Thyroid gland (tissue), 4 donors: ENCODE measurements around the gene TAS1R3. TPM values are rescaled to one million over a fixed set of nuclear protein-coding genes. Genes with fewer than 3 reads are reported as not detected.

Experiments used
- DNase-seq, 2 donors: peaks; one replicate each; pipeline ENCODE4 v3.0.0-alpha.2; 2019
- H3K27ac ChIP-seq, 3 donors: fragments of 200-600 bp; sonication (generic); 1 replicate in 2 of 3; 2 replicates in 1 of 3; pipeline ENCODE4 v1.5.1; 2016 to 2019; ENCODE audit warnings: mild to moderate bottlenecking in 1 of 3, moderate library complexity in 1 of 3
- H3K27me3 ChIP-seq: fragments of 200-600 bp; sonication (generic); one replicate; pipeline ENCODE4 v1.5.1; 2019
- H3K36me3 ChIP-seq, 2 donors: fragments of 200-600 bp; sonication (generic); one replicate each; pipeline ENCODE4 v1.5.1; 2016 to 2019
- H3K4me1 ChIP-seq, 2 donors: fragments of 200-600 bp; sonication (generic); one replicate each; pipeline ENCODE4 v1.5.1; 2017 to 2019
- H3K4me3 ChIP-seq, 3 donors: fragments of 200-600 bp; sonication (generic); replicated peaks in 1 of 3; 1 replicate in 2 of 3; 2 replicates in 1 of 3; pipeline ENCODE4 v1.5.1; 2016; ENCODE audit warnings: mild to moderate bottlenecking in 1 of 3
- H3K9me3 ChIP-seq: fragments of 200-600 bp; sonication (generic); one replicate; pipeline ENCODE4 v1.5.1; 2017
- POLR2A ChIP-seq, 2 donors: fragments of 450-650 bp; IDR thresholded peaks; one replicate each; pipeline ENCODE4 v1.6.1; 2017; ENCODE audit warnings: antibody characterized with exemption in 2 of 2, mild to moderate bottlenecking in 2 of 2, moderate library complexity in 1 of 2
- whole genome bisulfite sequencing, 2 donors: methylation state at CpG; one replicate each; pipeline ENCODE4 v1.1.5; 2017; 5-methylcytosine and 5-hydroxymethylcytosine counted together
- intact Hi-C: fragments of 100-400 bp; cut with DNase I; formaldehyde crosslinking; loops from one replicate; pipeline ENCODE4 v1.15.1; 2023
- total RNA-seq, 4 donors: library from RNA; depleted of rRNA; stranded (reverse); fragments of >200 nt; gene quantifications; one replicate each; pipeline ENCODE4 v1.2.3, GENCODE V29; 2016
- TF ChIP-seq, protein P1 (sequence below), 6 experiments: fragments of 200-600 bp in 3 of 6; fragments of 450-650 bp in 3 of 6; sonication (generic) in 3 of 6; IDR thresholded peaks; one replicate each; pipeline ENCODE4 v1.5.1; 2016 to 2019; ENCODE audit warnings: antibody characterized with exemption in 6 of 6, mild to moderate bottlenecking in 2 of 6, inconsistent platforms in 1 of 6, moderate library complexity in 1 of 6

TAS1R3 gene
- total RNA-seq, 4 donors from 2014 or later: 0.11 to 1.4 (median 0.68) TPM

DNA sequence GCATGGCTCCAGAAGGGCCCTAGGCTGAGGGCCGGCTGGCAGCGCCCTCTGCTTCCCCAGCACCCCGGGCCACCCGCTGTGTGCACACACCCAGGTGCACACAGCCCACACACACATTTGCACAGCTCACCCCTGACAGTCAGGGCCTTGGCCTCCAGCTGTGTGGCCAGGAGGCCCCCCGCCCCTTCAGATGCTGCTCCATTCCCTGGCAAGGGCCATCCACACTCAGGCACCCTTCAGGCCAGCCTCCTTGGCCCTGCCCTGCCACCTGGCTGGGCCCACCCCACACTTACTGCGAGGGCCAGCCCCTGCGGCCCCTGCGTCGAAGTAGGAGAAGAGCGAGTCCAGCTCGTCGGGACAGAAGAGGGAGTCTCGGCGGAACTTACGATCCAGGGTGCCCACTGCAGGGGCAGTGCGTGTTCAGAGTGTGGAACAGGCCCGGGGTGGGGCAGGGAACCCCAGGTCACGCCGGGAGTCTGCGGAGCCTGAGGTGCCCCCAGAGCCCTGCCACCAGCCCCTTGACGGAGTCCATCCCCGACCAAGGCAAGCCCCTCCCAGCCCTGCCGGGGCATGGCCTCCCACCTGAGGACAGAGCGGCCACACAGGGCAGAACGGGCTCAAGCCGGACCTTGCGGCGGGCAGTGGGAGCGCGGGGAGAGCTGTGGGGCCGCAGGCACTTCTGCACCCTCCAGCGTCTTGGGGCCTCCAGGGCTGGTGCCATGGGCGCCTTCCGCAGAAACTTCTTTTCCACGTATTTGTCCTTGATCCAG, 35.7 kb upstream of the TAS1R3 start:
- Histone ChIP-seq H3K4me3 (no peak overlapping the region), H3K36me3 (peaks cover 0 to 4% of the 10 kb centered on the region in 2 donors), H3K27me3 (no peaks in the 10 kb centered on the region), H3K9me3 (no peaks in the 10 kb centered on the region), H3K4me1 (peaks cover 6 to 9% of the 10 kb centered on the region in 2 donors), H3K27ac (no peak overlapping the region)
- no peak for TF ChIP-seq POLR2A (IDR thresholded peaks at IDR 0.05)
- TF ChIP-seq, protein P1, sequence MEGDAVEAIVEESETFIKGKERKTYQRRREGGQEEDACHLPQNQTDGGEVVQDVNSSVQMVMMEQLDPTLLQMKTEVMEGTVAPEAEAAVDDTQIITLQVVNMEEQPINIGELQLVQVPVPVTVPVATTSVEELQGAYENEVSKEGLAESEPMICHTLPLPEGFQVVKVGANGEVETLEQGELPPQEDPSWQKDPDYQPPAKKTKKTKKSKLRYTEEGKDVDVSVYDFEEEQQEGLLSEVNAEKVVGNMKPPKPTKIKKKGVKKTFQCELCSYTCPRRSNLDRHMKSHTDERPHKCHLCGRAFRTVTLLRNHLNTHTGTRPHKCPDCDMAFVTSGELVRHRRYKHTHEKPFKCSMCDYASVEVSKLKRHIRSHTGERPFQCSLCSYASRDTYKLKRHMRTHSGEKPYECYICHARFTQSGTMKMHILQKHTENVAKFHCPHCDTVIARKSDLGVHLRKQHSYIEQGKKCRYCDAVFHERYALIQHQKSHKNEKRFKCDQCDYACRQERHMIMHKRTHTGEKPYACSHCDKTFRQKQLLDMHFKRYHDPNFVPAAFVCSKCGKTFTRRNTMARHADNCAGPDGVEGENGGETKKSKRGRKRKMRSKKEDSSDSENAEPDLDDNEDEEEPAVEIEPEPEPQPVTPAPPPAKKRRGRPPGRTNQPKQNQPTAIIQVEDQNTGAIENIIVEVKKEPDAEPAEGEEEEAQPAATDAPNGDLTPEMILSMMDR (IDR thresholded peaks at IDR 0.05): no peak
- intact Hi-C loops: loop anchor here (10.0 kb wide), 1 partner anchor 321 kb away; no protein-coding TSS in a partner anchor
- DNase-seq: no peak
- WGBS, 2 donors: 94% methylated on average over 20 to 28 of the region's 35 CpGs

DNA sequence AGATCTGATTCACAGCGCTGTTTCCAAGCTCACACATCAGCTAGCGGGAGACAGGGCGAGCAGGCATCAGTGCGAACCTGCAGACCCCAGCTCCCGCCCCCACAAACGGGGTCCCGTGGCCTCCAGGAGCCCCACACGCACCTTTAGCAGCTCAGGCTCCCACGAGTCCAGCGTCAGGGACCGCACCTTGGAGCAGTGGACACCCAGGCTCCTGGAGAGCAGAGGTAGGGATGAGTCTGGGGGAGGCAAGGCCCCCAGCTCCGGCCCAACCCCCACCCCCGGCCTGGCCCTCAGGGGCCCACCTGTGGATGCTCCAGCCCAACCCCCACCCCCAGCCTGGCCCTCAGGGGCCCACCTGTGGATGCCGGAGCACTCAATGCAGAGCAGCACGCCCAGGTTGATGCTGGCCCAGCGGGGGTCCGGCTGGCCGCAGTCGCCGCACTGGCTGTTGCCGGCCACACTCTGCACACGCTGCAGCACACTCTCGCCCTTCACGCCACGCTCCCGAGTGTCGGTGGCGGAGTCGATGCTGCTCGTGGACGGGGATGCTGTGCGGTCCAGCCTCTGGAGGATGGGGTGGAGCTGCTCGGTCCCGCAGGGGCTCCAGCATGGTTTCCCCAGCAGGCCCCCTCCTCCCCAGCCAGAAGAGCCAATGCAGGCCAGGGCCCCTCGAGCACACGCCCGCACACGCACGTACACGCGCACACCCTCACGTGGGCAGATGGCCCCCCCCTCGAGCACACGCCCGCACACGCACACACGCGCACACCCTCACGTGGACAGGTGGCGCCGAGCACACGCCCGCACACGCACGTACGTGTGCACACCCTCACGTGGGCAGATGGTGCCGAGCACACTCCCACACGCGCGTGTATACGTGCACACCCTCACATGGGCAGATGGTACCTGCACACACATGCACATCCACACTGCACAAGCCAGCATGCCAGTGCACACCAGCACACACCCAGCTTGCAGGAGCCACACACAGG, 34.7 kb upstream of the TAS1R3 start:
- H3K36me3 ChIP-seq: peaks cover 0 to 4% of the 10 kb centered on the region in 2 donors
- no peaks in the 10 kb centered on the region for H3K27me3 ChIP-seq
- intact Hi-C loops: loop anchor here (10.0 kb wide), 1 partner anchor 322 kb away; no protein-coding TSS in a partner anchor
- H3K27ac ChIP-seq: no peak overlapping the region
- no peak overlapping the region for H3K4me3 ChIP-seq
- WGBS, 2 donors: 97 to 98% methylated on average over 45 to 52 of the region's 62 CpGs
- no peak for DNase-seq
- H3K4me1 ChIP-seq: peaks cover 3 to 4% of the 10 kb centered on the region in 2 donors
- TF ChIP-seq, protein P1 (IDR thresholded peaks at IDR 0.05): no peak
- TF ChIP-seq POLR2A (IDR thresholded peaks at IDR 0.05): no peak
- H3K9me3 ChIP-seq: no peaks in the 10 kb centered on the region

DNA sequence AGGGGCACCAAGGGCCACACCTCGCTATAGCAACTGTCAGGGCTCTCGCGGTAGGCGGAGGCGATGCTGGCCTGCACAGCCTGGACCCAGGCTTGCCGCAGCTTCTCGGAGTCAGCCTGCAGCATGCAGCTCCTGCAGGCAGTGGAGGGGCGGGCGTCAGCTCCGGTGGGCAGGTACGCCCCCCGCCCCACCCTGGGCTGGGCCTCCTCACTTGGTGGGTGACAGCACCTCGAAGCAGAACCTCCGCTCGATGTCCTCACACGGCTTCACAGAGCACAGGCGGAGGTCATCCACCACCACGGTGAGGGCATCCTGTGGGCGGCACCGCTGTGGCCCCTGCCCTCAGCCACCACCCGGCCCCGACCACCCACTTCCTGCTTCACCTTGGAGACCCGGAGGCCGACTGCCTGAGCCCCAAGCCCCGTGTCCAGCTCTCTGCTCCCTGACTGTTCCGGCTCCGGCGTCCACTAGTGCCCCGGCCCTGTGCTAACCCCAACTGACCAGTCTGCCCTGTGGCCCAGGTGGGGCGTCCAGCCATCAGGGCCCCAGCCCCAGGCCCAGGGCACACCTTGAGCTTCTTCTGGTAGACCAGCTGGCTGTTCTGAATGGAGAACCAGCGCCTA, 33.2 kb upstream of the TAS1R3 start:
- intact Hi-C loops: loop anchor here (10.0 kb wide), 1 partner anchor 323 kb away; no protein-coding TSS in a partner anchor

DNA sequence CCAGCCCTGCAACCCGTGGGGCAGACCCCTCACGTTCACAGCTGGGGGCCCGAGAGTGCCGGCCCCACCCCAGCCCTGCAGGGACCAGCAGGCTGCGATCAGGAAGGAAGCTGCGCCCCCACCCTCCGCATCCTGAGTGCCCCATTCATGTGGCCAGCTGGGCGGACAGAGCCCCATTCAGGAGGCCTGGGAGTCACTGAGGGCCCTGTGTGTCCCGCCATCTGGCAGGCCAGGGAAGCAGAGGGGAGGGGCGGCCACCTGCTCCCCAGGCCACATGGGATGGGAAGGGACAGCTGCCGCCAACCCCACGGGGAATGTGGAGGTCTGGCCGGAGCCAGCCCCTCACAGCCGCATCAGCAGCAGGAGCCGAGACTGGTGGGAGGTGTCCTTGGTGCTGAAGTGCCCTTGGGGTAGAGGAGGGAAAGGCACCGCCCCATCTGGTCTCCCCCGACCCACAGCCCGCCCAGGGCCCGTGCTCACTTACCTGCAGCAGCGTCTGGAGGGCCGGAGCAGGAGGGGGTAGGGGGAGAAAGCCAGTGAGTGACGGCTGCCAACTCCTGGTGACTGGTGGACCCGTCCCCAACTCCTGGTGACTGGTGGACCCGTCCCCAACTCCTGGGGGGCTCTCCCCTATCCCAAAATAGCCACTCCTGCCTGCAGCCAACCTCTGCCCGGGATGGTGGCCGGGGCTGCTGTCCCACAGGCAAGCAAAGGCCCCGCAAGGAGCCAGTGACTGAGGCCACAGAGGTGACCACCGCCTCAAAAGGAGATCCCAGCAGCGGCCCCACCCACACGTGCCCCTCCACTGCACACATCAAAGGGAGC, 32.0 kb upstream of the TAS1R3 start:
- Histone ChIP-seq H3K4me3 (no peak overlapping the region), H3K27me3 (no peaks in the 10 kb centered on the region), H3K4me1 (peaks cover 0 to under 1% of the 10 kb centered on the region in 2 donors), H3K36me3 (peaks cover 0 to 4% of the 10 kb centered on the region in 2 donors), H3K9me3 (no peaks in the 10 kb centered on the region), H3K27ac (no peak overlapping the region)
- no peak for DNase-seq
- intact Hi-C loops: loop anchor here (10.0 kb wide), 1 partner anchor 324 kb away; no protein-coding TSS in a partner anchor
- TF ChIP-seq, protein P1 (IDR thresholded peaks at IDR 0.05): no peak
- no peak for TF ChIP-seq POLR2A (IDR thresholded peaks at IDR 0.05)
- 65 to 79% methylated on average over 7 to 14 of the region's 30 CpGs for WGBS, 2 donors

More for the DNA sequence above, 33.2 kb upstream of the TAS1R3 start:
- 96 to 97% methylated on average over 16 to 23 of the region's 31 CpGs for WGBS, 2 donors
- TF ChIP-seq POLR2A (IDR thresholded peaks at IDR 0.05): no peak
- TF ChIP-seq, protein P1 (IDR thresholded peaks at IDR 0.05): no peak
- H3K4me1 ChIP-seq: no peaks in the 10 kb centered on the region
- no peaks in the 10 kb centered on the region for H3K9me3 ChIP-seq
- no peak overlapping the region for H3K27ac ChIP-seq
- no peaks in the 10 kb centered on the region for H3K27me3 ChIP-seq
- H3K36me3 ChIP-seq: peaks cover 0 to 4% of the 10 kb centered on the region in 2 donors
- DNase-seq: no peak
- no peak overlapping the region for H3K4me3 ChIP-seq
